Loucy (cell line): ENCODE data around the gene PTOV1.
A peak's percentile ranks its signal among the peaks of the same experiment; 100 is the strongest.

Experiments used
- H2AFZ ChIP-seq: fragments of 200-600 bp; sonication (generic); 2 replicates; pipeline ENCODE4 v1.6.0; 2016; ENCODE audit warnings: antibody characterized with exemption, mild to moderate bottlenecking, low read length, moderate library complexity
- H3F3A ChIP-seq: fragments of 200-600 bp; 2 replicates; pipeline ENCODE4 v1.6.0; 2016; ENCODE audit warnings: antibody characterized with exemption, low read depth, mild to moderate bottlenecking
- H3K27me3 ChIP-seq: fragments of 200-600 bp; sonication (generic); 2 replicates; pipeline ENCODE4 v1.6.1; 2014; ENCODE audit warnings: low read length, mild to moderate bottlenecking; ENCODE audit not compliant: insufficient read depth, poor library complexity, severe bottlenecking
- H3K36me3 ChIP-seq: fragments of 200-600 bp; sonication (generic); 2 replicates; pipeline ENCODE4 v1.6.1; 2016; ENCODE audit warnings: low read length; ENCODE audit not compliant: insufficient read depth
- H3K4me1 ChIP-seq: fragments of 200-600 bp; sonication (generic); 2 replicates; pipeline ENCODE4 v1.5.1; 2014; ENCODE audit warnings: low read length, mild to moderate bottlenecking; ENCODE audit not compliant: insufficient read depth, poor library complexity, severe bottlenecking
- H3K4me2 ChIP-seq: fragments of 200-600 bp; sonication (generic); 2 replicates; pipeline ENCODE4 v1.6.0; 2014; ENCODE audit warnings: antibody characterized with exemption, low read length, low read depth, mild to moderate bottlenecking; ENCODE audit not compliant: poor library complexity, severe bottlenecking
- H3K4me3 ChIP-seq: fragments of 200-600 bp; sonication (generic); 2 replicates; pipeline ENCODE4 v1.5.1; 2014; ENCODE audit warnings: low read length, mild to moderate bottlenecking, mixed read lengths; ENCODE audit not compliant: poor library complexity, severe bottlenecking
- H3K79me2 ChIP-seq: fragments of 200-600 bp; sonication (generic); 2 replicates; pipeline ENCODE4 v1.6.1; 2014; ENCODE audit warnings: low read length; ENCODE audit not compliant: insufficient read depth
- H3K9ac ChIP-seq: fragments of 200-600 bp; sonication (generic); 2 replicates; pipeline ENCODE4 v1.6.0; 2014; ENCODE audit warnings: mild to moderate bottlenecking, low read depth, low read length, moderate library complexity; ENCODE audit not compliant: poor library complexity, severe bottlenecking
- H3K9me2 ChIP-seq: fragments of 200-600 bp; sonication (generic); replicated peaks from 2 replicates; pipeline ENCODE4 v1.6.1; 2016; ENCODE audit warnings: low read depth, low read length, mixed read lengths
- H3K9me3 ChIP-seq: fragments of 200-600 bp; sonication (generic); 2 replicates; pipeline ENCODE4 v1.6.1; 2014; ENCODE audit warnings: mild to moderate bottlenecking, antibody characterized with exemption, low read length, low read depth; ENCODE audit not compliant: insufficient read depth
- H4K20me1 ChIP-seq: fragments of 200-600 bp; sonication (generic); 2 replicates; pipeline ENCODE4 v1.6.0; 2014; ENCODE audit warnings: antibody characterized with exemption, low read length, mild to moderate bottlenecking; ENCODE audit not compliant: insufficient read depth, poor library complexity, severe bottlenecking
- CTCF ChIP-seq: fragments of 200-600 bp; sonication (generic); conservative IDR thresholded peaks from 2 replicates; pipeline ENCODE4 v1.5.1; 2014; ENCODE audit warnings: mild to moderate bottlenecking, antibody characterized with exemption, low read length
- EZH2phosphoT487 ChIP-seq: fragments of 200-600 bp; IDR thresholded peaks from 2 replicates; pipeline ENCODE4 v1.6.1; 2018; ENCODE audit warnings: antibody characterized with exemption, mild to moderate bottlenecking, moderate library complexity, borderline replicate concordance

PTOV1 gene

GRCh38 chr19:49851456-49852259 is 699 bp downstream of the PTOV1 start:
- peaks cover 32% of the 10 kb centered on the region for H3K4me1 ChIP-seq
- no peaks in the 10 kb centered on the region for H3K9me3 ChIP-seq
- H3K36me3 ChIP-seq, result peaks cover 14% of the 10 kb centered on the region; the same call in 1 of the 2 replicates
- no peak overlapping the region for H2AFZ ChIP-seq
- peak overlapping the region; percentile 68 for H3K9ac ChIP-seq
- 0 out of 2 replicates have a peak, but pooled peaks cover 3% of the 10 kb centered on the region for H3F3A ChIP-seq
- peaks cover 37% of the 10 kb centered on the region for H3K79me2 ChIP-seq
- peaks cover 42% of the 10 kb centered on the region for H4K20me1 ChIP-seq
- no peaks in the 10 kb centered on the region for H3K27me3 ChIP-seq
- no peaks in the 10 kb centered on the region for H3K9me2 ChIP-seq
- H3K4me2 ChIP-seq, result peak overlapping the region; percentile 95
- TF ChIP-seq CTCF (no peak), EZH2phosphoT487 (no peak)
- H3K4me3 ChIP-seq, result peak overlapping the region; percentile 99

GRCh38 chr19:49852631-49853126 is 1.7 kb downstream of the PTOV1 start:
- Histone ChIP-seq H3K9me3 (no peaks in the 10 kb centered on the region), H3F3A (0 out of 2 replicates have a peak, but pooled peaks cover 3% of the 10 kb centered on the region), H3K27me3 (no peaks in the 10 kb centered on the region), H3K4me1 (peaks cover 32% of the 10 kb centered on the region), H3K36me3 (peaks cover 25% of the 10 kb centered on the region; the same call in 1 of the 2 replicates), H3K9ac (peak overlapping the region; percentile 68), H2AFZ (no peak overlapping the region), H3K79me2 (peaks cover 37% of the 10 kb centered on the region), H3K4me2 (peak overlapping the region; percentile 95), H3K9me2 (no peaks in the 10 kb centered on the region), H4K20me1 (peaks cover 50% of the 10 kb centered on the region), H3K4me3 (peak overlapping the region; percentile 99)
- TF ChIP-seq EZH2phosphoT487 (no peak), CTCF (no peak)

GRCh38 chr19:49853852-49854377 is 3.0 kb downstream of the PTOV1 start:
- no peaks in the 10 kb centered on the region for H3K9me2 ChIP-seq
- TF ChIP-seq EZH2phosphoT487 (no peak), CTCF (no peak)
- peaks cover 37% of the 10 kb centered on the region for H3K79me2 ChIP-seq
- H3K9ac ChIP-seq, result no peak overlapping the region
- H3K27me3 ChIP-seq, result no peaks in the 10 kb centered on the region
- peak overlapping the region; percentile 95 for H3K4me2 ChIP-seq
- H3F3A ChIP-seq, result 0 out of 2 replicates have a peak, but pooled peaks cover 3% of the 10 kb centered on the region
- peaks cover 21% of the 10 kb centered on the region for H3K4me1 ChIP-seq
- H3K9me3 ChIP-seq, result no peaks in the 10 kb centered on the region
- H3K4me3 ChIP-seq, result peak overlapping the region; percentile 40
- peaks cover 32% of the 10 kb centered on the region; the same call in 1 of the 2 replicates for H3K36me3 ChIP-seq
- H2AFZ ChIP-seq, result no peak overlapping the region
- peaks cover 50% of the 10 kb centered on the region for H4K20me1 ChIP-seq
